Thyroid gland (tissue), 4 donors: ENCODE results near the gene INO80B.

Experiments used
- POLR2A ChIP-seq, 2 donors: fragments of 450-650 bp; IDR thresholded peaks; one replicate each; pipeline ENCODE4 v1.6.1; 2017; ENCODE audit warnings: antibody characterized with exemption in 2 of 2, mild to moderate bottlenecking in 2 of 2, moderate library complexity in 1 of 2
- TF ChIP-seq, protein P1 (sequence below), 6 experiments: fragments of 200-600 bp in 3 of 6; fragments of 450-650 bp in 3 of 6; sonication (generic) in 3 of 6; IDR thresholded peaks; one replicate each; pipeline ENCODE4 v1.5.1; 2016 to 2019; ENCODE audit warnings: antibody characterized with exemption in 6 of 6, mild to moderate bottlenecking in 2 of 6, inconsistent platforms in 1 of 6, moderate library complexity in 1 of 6

DNA sequence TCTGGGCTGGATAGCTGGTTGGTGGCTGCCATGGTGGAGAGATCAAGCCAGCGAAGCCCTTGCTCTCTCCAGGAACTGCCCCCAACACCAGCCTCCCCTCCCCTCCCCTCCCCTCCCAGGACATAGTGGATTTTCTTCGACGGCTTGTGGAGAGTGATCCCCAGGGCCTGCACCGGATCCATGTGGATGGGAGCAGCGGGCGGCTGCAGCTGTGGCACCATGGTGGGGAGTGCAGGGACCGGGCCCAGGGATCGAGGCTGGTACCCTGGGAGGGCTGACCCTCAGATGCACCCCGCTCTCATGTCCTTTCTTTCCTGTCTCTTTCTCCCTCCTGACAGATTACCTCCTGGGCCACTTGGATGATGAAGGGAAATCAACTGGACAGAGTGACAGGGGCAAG is 35.0 kb downstream of the INO80B start:
- TF ChIP-seq, protein P1, sequence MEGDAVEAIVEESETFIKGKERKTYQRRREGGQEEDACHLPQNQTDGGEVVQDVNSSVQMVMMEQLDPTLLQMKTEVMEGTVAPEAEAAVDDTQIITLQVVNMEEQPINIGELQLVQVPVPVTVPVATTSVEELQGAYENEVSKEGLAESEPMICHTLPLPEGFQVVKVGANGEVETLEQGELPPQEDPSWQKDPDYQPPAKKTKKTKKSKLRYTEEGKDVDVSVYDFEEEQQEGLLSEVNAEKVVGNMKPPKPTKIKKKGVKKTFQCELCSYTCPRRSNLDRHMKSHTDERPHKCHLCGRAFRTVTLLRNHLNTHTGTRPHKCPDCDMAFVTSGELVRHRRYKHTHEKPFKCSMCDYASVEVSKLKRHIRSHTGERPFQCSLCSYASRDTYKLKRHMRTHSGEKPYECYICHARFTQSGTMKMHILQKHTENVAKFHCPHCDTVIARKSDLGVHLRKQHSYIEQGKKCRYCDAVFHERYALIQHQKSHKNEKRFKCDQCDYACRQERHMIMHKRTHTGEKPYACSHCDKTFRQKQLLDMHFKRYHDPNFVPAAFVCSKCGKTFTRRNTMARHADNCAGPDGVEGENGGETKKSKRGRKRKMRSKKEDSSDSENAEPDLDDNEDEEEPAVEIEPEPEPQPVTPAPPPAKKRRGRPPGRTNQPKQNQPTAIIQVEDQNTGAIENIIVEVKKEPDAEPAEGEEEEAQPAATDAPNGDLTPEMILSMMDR (IDR thresholded peaks at IDR 0.05) = no peak
- no peak for TF ChIP-seq POLR2A (IDR thresholded peaks at IDR 0.05)
